Neural cell (in vitro differentiated cells): ENCODE results near the gene HS2ST1. TPM values are rescaled to one million over a fixed set of nuclear protein-coding genes. Genes with fewer than 3 reads are reported as not detected.

Experiments
- H2AFZ ChIP-seq: fragments of 200-600, 300-800 bp; sonication (generic), shearing (Covaris generic); 2 replicates; pipeline ENCODE4 v1.6.0; 2014; ENCODE audit warnings: low read depth, mild to moderate bottlenecking, antibody characterized with exemption, low read length, moderate library complexity
- H3F3A ChIP-seq: fragments of 200-600 bp; shearing (Covaris generic); 2 replicates; pipeline ENCODE4 v1.6.1; 2016; ENCODE audit warnings: mild to moderate bottlenecking, moderate library complexity, mixed read lengths, antibody characterized with exemption, low read length; ENCODE audit not compliant: insufficient read depth, poor library complexity, severe bottlenecking
- H3K27ac ChIP-seq: fragments of 200-600, 300-800 bp; sonication (generic), shearing (Covaris generic); 2 replicates; pipeline ENCODE4 v1.5.1; 2014; ENCODE audit warnings: mild to moderate bottlenecking, low read length, moderate library complexity
- H3K27me3 ChIP-seq: fragments of 300-800, 200-600 bp; sonication (generic), shearing (Covaris generic); 2 replicates; pipeline ENCODE4 v1.6.0; 2014; ENCODE audit warnings: mild to moderate bottlenecking, low read depth, low read length, moderate library complexity; ENCODE audit not compliant: insufficient read depth
- H3K36me3 ChIP-seq: fragments of 300-800, 200-600 bp; sonication (generic), shearing (Covaris generic); 2 replicates; pipeline ENCODE4 v1.5.1; 2014; ENCODE audit warnings: mild to moderate bottlenecking, antibody characterized with exemption, low read length, moderate library complexity; ENCODE audit not compliant: insufficient read depth
- H3K4me2 ChIP-seq: fragments of 300-800, 200-600 bp; sonication (generic), shearing (Covaris generic); 2 replicates; pipeline ENCODE4 v1.6.0; 2014; ENCODE audit warnings: mild to moderate bottlenecking, low read length
- H3K4me3 ChIP-seq: fragments of 300-800, 200-600 bp; sonication (generic), shearing (Covaris generic); 2 replicates; pipeline ENCODE4 v1.5.1; 2014; ENCODE audit warnings: mild to moderate bottlenecking, low read length, moderate library complexity
- H3K79me2 ChIP-seq: fragments of 200-600 bp; shearing (Covaris generic); replicated peaks from 2 replicates; pipeline ENCODE4 v1.6.0; 2014; ENCODE audit warnings: mild to moderate bottlenecking, low read length, moderate library complexity; ENCODE audit not compliant: insufficient read depth
- H3K9ac ChIP-seq: fragments of 300-800, 200-600 bp; sonication (generic), shearing (Covaris generic); 2 replicates; pipeline ENCODE4 v1.6.1; 2016; ENCODE audit warnings: mild to moderate bottlenecking, low read length, mixed read lengths
- H3K9me2 ChIP-seq: fragments of 200-600 bp; shearing (Covaris generic); 2 replicates; pipeline ENCODE4 v1.6.1; 2016; ENCODE audit warnings: mild to moderate bottlenecking, low read length, mixed read lengths; ENCODE audit not compliant: insufficient read depth
- H3K9me3 ChIP-seq: fragments of 200-600, 300-800 bp; sonication (generic), shearing (Covaris generic); 2 replicates; pipeline ENCODE4 v1.6.1; 2016; ENCODE audit warnings: mild to moderate bottlenecking, mixed run types, low read length, moderate library complexity, mixed read lengths
- H4K20me1 ChIP-seq: fragments of 200-600 bp; shearing (Covaris generic); 2 replicates; pipeline ENCODE4 v1.6.1; 2016; ENCODE audit warnings: mild to moderate bottlenecking, mixed run types; ENCODE audit not compliant: insufficient read depth
- EP300 ChIP-seq: fragments of 450-650 bp; conservative IDR thresholded peaks from 2 replicates; pipeline ENCODE4 v1.6.1; 2014; ENCODE audit warnings: antibody characterized with exemption, mild to moderate bottlenecking, moderate library complexity; ENCODE audit not compliant: poor library complexity, severe bottlenecking
- EZH2 ChIP-seq: fragments of 200-600, 300-800 bp; shearing (Covaris generic), sonication (generic); IDR thresholded peaks from 2 replicates; pipeline ENCODE4 v1.6.1; 2014; ENCODE audit warnings: antibody characterized with exemption, low read length, borderline replicate concordance, mild to moderate bottlenecking; ENCODE audit not compliant: insufficient read depth, poor library complexity, severe bottlenecking
- MXI1 ChIP-seq: fragments of 450-650 bp; conservative IDR thresholded peaks from 2 replicates; pipeline ENCODE4 v1.6.1; 2014; ENCODE audit warnings: antibody characterized with exemption, mild to moderate bottlenecking; ENCODE audit not compliant: poor library complexity, severe bottlenecking
- POLR2AphosphoS5 ChIP-seq: IDR thresholded peaks from 2 replicates; pipeline ENCODE4 v1.6.1; 2012
- RAD21 ChIP-seq: fragments of 450-650 bp; conservative IDR thresholded peaks from 2 replicates; pipeline ENCODE4 v1.6.1; 2014; ENCODE audit warnings: antibody characterized with exemption, mild to moderate bottlenecking, moderate library complexity
- REST ChIP-seq: IDR thresholded peaks from 2 replicates; pipeline ENCODE4 v1.6.1; 2012; ENCODE audit warnings: borderline replicate concordance
- SMC3 ChIP-seq: fragments of 450-650 bp; conservative IDR thresholded peaks from 2 replicates; pipeline ENCODE4 v1.6.1; 2014; ENCODE audit warnings: antibody characterized with exemption, mild to moderate bottlenecking, moderate library complexity; ENCODE audit not compliant: poor library complexity
- TAF1 ChIP-seq: IDR thresholded peaks from 2 replicates; pipeline ENCODE4 v1.6.1; 2012; ENCODE audit warnings: low read depth
- polyA plus RNA-seq: library from polyadenylated mRNA; depleted of rRNA; stranded (reverse); fragments of >200 nt; gene quantifications from 2 replicates; pipeline ENCODE4 v1.2.3, GENCODE V29; 2014
- TF ChIP-seq, protein P1 (sequence below): fragments of 450-650 bp; IDR thresholded peaks from 2 replicates; pipeline ENCODE4 v1.5.1; 2014; ENCODE audit warnings: antibody characterized with exemption, mild to moderate bottlenecking, moderate library complexity; ENCODE audit not compliant: poor library complexity, severe bottlenecking

The HS2ST1 gene
- polyA plus RNA-seq, 1 donor from 2014 or later, result 24.7 TPM

GRCh38 chr1:87140831-87141540 is 226.6 kb downstream of the HS2ST1 start:
- H3K9ac ChIP-seq, result no peak overlapping the region
- H2AFZ ChIP-seq, result no peak overlapping the region
- H3K79me2 ChIP-seq, result no peaks in the 10 kb centered on the region
- H3K27ac ChIP-seq, result peak overlapping the region; percentile 26
- TF ChIP-seq RAD21, result no peak
- H3K9me3 ChIP-seq, result no peaks in the 10 kb centered on the region
- no peaks in the 10 kb centered on the region for H4K20me1 ChIP-seq
- H3K9me2 ChIP-seq, result no peaks in the 10 kb centered on the region
- no peak overlapping the region for H3K4me2 ChIP-seq
- no peak overlapping the region for H3K4me3 ChIP-seq
- no peaks in the 10 kb centered on the region for H3K27me3 ChIP-seq
- no peaks in the 10 kb centered on the region for H3K36me3 ChIP-seq
- no peaks in the 10 kb centered on the region for H3F3A ChIP-seq

GRCh38 chr1:87141556-87141955 is 227.1 kb downstream of the HS2ST1 start:
- Histone ChIP-seq H4K20me1 (no peaks in the 10 kb centered on the region), H3K9me2 (no peaks in the 10 kb centered on the region), H3K9me3 (no peaks in the 10 kb centered on the region), H2AFZ (no peak overlapping the region), H3K36me3 (no peaks in the 10 kb centered on the region), H3K4me3 (no peak overlapping the region), H3K4me2 (no peak overlapping the region), H3K27me3 (no peaks in the 10 kb centered on the region), H3F3A (no peaks in the 10 kb centered on the region), H3K79me2 (no peaks in the 10 kb centered on the region), H3K9ac (no peak overlapping the region), H3K27ac (peak overlapping the region; percentile 26)
- TF ChIP-seq REST (no peak), TAF1 (no peak), RAD21 (no peak), MXI1 (no peak), POLR2AphosphoS5 (peak; percentile 20), EZH2 (no peak), EP300 (no peak)

- Histone ChIP-seq H3K9me2 (no peaks in the 10 kb centered on the region), H3K79me2 (no peaks in the 10 kb centered on the region), H3K4me3 (no peak overlapping the region), H4K20me1 (no peaks in the 10 kb centered on the region), H3K9me3 (no peaks in the 10 kb centered on the region), H3F3A (no peaks in the 10 kb centered on the region), H3K4me2 (no peak overlapping the region), H3K36me3 (no peaks in the 10 kb centered on the region), H3K27ac (no peak overlapping the region), H3K9ac (no peak overlapping the region), H3K27me3 (no peaks in the 10 kb centered on the region), H2AFZ (no peak overlapping the region)
- no peak for TF ChIP-seq SMC3
- TF ChIP-seq, protein P1, sequence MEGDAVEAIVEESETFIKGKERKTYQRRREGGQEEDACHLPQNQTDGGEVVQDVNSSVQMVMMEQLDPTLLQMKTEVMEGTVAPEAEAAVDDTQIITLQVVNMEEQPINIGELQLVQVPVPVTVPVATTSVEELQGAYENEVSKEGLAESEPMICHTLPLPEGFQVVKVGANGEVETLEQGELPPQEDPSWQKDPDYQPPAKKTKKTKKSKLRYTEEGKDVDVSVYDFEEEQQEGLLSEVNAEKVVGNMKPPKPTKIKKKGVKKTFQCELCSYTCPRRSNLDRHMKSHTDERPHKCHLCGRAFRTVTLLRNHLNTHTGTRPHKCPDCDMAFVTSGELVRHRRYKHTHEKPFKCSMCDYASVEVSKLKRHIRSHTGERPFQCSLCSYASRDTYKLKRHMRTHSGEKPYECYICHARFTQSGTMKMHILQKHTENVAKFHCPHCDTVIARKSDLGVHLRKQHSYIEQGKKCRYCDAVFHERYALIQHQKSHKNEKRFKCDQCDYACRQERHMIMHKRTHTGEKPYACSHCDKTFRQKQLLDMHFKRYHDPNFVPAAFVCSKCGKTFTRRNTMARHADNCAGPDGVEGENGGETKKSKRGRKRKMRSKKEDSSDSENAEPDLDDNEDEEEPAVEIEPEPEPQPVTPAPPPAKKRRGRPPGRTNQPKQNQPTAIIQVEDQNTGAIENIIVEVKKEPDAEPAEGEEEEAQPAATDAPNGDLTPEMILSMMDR, result no peak
- no peak for TF ChIP-seq RAD21
- TF ChIP-seq MXI1, result no peak
- no peak for TF ChIP-seq REST
- TF ChIP-seq POLR2AphosphoS5, result no peak
- TF ChIP-seq EZH2, result no peak
- no peak for TF ChIP-seq EP300
- TF ChIP-seq TAF1, result no peak
Measured at GRCh38 chr1:87143413-87144135, 229.1 kb downstream of the HS2ST1 start.
